A673 (cell line): ENCODE measurements around the gene ATF5.
"Not testable (repeated sequence)": the region's sequence is repeated elsewhere in the genome, so short reads cannot be mapped to it uniquely, and the experiment has no call there.

ENCODE experiments used
- EZH2 ChIP-seq: fragments of 200-600 bp; sonication (generic); IDR thresholded peaks from 2 replicates; pipeline ENCODE4 v1.6.1; 2017; ENCODE audit warnings: borderline replicate concordance, low read depth, mild to moderate bottlenecking, mixed read lengths, antibody characterized with exemption, low read length; ENCODE audit not compliant: poor library complexity, severe bottlenecking
- TF ChIP-seq, protein P1 (sequence below): fragments of 300-800, 200-600 bp; sonication (generic); conservative IDR thresholded peaks from 2 replicates; pipeline ENCODE4 v1.5.1; 2017; ENCODE audit warnings: low read depth, mild to moderate bottlenecking, antibody characterized with exemption, low read length, moderate library complexity, mixed read lengths

DNA sequence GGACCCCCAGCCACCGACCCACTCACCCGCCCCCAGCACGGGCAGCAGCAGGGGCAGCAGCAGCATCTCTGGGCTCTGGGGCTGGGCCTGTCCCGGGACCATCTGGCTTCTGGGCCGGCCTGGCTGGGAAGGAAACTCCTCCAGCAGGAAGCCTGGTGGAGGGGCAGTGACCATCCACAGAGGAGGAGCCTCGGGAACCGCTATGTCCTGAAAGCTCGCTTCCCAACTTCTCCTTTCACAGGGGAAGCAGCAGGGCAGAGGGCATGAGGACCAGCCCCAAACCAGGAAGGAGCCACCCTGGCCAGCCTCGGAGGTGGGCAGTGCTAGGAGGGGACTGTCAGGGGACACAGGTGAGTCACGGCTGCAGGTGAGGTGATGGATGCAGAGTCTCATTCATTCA, 32.0 kb downstream of the ATF5 start, which contains the start of gene SIGLEC11:
- TF ChIP-seq, protein P1, sequence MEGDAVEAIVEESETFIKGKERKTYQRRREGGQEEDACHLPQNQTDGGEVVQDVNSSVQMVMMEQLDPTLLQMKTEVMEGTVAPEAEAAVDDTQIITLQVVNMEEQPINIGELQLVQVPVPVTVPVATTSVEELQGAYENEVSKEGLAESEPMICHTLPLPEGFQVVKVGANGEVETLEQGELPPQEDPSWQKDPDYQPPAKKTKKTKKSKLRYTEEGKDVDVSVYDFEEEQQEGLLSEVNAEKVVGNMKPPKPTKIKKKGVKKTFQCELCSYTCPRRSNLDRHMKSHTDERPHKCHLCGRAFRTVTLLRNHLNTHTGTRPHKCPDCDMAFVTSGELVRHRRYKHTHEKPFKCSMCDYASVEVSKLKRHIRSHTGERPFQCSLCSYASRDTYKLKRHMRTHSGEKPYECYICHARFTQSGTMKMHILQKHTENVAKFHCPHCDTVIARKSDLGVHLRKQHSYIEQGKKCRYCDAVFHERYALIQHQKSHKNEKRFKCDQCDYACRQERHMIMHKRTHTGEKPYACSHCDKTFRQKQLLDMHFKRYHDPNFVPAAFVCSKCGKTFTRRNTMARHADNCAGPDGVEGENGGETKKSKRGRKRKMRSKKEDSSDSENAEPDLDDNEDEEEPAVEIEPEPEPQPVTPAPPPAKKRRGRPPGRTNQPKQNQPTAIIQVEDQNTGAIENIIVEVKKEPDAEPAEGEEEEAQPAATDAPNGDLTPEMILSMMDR = not testable (repeated sequence)
- TF ChIP-seq EZH2 = not testable (repeated sequence)
